ENCODE data around the gene MPRIP.

- TF ChIP-seq POLR2A (IDR thresholded peaks at IDR 0.05; ENCODE audit: low read depth, low read length) (no peak), POLR2AphosphoS5 (IDR thresholded peaks at IDR 0.05; ENCODE audit: low read depth, low read length) (no peak), TAF1 (IDR thresholded peaks at IDR 0.05; ENCODE audit: low read depth, low read length) (no peak), SPI1 (IDR thresholded peaks at IDR 0.05; ENCODE audit: low read depth, low read length) (no peak)
Measured at GRCh38 chr17:17221329-17221728, 179.1 kb downstream of the MPRIP start.
